GM21529 (cell line): Measurements from ENCODE around the gene UPF1.

Source experiments
- ATAC-seq: cut with Tn5 transposase; IDR thresholded peaks from one replicate; pipeline ENCODE4 v1.9.1; 2021; ENCODE audit not compliant: unreplicated experiment

The UPF1 gene

DNA sequence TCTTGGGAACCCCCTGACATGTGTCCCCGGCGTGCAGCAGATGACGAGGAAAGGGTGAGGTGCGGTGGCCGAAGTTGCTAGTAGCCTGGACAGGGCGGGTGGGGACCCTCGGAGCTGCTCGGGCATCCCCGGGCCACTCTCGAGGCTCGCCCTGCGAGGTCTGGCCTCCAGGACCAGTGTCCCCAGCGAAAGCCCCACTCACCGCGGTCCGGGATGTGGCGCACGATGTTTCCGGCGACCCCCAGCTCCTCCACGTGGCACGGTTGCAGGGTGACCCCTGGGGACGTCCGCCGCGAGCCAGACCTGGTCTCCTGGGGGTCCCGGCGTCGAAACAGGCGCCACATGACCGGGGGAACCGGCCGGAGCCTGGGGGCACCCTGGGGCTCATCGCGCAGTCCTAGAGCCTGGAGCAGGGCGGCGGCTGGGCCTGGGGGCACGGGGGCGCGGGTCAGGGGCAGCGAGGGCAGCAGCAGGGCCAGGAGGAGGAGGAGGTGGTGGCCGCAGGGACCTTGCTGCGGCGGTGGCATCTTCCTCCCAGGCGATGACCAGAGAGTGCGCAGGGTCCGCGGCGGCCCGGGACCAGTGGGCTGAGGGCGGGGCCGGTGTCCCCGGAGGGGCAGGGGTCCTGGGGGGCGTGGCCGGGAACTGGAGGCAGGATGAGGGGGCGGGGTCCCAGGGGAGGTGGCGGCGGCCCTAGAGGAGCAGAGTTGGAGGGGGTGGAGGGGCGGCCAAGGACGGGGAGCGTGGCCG, 38.2 kb downstream of the UPF1 start:
- ATAC-seq: no peak

DNA sequence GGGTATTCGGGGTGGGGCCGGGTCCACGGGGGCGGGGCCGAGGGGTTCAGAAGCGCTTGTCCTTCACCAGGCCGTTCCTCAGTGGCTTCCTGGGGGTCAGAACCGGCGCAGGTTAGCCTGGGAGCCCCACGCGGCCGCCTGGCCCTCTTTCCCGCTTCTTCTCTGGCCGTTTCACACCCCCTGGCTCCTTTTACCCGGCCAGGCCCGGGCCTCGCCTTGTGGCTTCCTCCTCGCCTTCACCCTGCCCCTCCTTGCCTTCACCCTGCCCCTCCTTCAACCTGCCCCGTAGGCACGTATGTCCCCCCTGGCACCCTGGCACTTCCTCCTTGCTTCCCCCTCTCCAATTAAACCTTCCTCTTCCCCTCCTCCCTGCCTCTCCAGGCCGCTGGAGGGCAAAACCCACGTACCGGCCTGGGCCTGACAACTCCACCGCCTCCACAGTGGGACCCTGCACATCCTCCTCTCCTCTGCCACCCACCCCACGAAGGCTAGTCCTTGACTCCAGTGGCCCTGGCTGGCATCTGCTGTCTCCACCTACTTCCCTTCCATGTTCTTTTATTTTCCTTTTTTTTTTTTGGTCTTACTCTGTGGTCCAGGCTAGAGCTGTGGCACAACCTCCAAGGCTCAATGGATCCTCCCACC, 38.9 kb downstream of the UPF1 start:
- no peak for ATAC-seq

DNA sequence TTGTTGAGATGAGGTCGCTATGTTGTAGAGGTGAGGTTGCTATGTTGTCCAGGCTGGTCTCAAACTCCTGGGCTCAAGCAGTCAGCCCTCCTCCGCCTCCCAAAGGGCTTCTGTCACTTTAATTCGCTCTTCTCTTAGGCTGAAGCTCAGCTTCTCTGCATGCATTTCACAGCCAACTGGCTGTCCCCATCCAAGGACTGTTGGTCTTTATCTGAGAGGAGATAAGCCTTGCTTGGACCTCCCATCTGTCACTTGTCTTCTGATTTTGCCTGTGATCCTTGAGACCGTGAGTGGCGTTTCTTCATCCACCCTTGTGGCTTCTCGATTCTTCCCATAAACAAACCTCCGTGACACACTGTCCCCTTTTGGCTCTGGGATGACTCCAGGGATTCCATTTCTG, 39.8 kb downstream of the UPF1 start:
- no peak for ATAC-seq

DNA sequence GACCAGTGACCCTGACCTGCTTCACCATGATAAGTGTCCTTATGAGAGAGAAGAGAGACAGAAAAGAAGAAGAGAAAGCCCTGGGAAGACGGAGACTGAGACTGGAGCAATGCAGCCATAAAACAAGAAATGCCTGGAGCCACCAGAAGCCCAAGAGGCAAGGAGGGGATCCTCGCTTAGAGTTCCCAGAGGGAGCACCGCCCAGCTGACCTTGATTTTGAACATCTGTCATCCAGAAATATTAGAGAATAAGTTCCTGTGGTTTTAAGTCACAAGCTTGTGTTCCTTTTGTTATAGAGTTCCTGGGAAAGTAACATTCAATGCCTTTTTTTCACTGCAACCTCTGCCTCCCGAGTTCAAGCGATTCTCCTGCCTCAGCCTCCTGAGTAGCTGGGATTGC, 44.0 kb downstream of the UPF1 start:
- no peak for ATAC-seq

DNA sequence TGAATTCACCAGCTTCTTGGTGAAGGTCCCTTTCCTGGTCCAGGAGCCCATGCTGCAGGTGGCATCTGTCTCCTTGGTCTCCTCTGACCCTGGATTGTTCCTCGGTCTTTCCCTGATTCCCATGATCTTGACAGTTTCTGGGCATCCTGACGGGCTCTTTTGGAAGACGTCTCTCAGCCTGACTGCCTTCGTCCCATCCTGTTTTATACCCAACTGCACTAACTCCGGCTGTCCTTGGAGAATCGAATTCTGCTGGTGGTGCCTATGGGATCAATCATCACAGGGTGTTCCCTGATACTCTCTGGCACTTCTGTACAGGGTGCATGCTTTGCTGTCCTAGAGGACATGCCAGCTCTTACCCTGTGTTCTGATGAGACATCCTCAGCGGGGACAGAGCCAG, 45.1 kb downstream of the UPF1 start:
- ATAC-seq: no peak

DNA sequence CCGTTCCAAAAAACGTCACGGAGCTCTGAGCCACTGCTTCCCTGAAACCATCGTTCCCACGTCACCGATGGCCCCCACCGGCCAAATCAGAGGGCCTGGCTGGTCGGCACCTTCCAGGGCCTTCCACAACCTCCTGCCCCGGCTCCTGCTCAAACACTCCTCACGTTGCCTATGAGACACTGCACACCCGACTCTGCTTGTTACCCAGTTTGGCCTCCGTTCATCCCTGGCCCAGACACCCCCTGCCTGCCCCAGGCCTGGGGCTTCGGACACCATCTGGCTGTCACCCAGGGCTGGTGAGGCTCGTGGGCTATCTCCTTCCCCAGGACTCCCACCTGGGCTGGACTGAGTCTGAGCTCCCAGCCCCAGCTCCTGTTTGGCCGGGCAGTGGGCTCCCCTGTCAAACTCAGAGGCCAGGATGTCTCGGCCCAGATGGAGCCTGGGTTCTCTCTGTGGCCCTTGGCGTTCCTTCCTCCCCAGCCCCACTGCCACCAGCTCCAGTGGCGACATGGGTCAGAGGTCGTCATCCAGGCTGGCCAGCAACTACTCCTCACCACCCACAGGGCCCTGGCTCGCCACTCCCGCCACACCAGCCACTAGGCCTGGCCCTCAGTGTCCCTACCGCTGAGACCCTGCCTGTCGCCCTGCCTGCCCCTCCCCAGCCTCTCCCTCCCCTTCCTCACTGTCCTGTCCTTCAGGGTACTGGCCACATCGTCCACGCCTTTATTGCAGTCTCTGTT, 46.5 kb downstream of the UPF1 start:
- no peak for ATAC-seq

DNA sequence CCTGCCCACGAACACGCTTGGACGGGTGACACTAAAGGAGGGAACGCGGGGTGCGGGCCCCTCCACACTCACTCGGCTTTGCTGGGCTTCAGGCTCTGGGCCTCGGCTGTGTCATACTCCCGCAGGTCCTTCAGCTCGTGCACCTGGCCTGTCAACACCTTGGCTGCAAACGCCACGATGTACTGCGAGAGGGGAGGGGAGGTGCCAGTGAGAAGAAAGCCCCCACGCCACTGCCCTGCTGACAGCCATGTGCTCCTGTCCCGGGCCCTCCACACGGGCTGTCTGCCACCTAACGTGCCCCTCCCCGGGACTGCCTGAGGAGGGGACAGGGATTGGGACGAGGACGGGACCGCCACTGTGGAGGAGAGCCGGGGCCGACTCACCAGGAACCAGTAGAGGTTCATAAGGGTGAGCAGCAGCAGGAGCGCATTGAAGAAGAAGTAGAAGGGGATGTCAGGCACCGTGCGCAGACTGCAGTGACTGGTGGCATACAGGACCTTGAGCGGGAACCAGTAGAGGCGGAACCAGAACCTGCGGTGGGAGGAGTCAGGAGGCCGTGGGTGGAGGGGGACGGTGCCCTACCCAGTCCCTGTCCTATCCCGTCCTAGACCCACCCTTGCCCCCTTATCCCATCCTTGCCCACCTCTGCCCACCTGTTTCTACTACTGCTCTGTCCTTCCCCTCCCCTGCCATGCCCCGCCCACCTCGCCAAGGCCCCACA, 47.3 kb downstream of the UPF1 start:
- ATAC-seq: no peak

DNA sequence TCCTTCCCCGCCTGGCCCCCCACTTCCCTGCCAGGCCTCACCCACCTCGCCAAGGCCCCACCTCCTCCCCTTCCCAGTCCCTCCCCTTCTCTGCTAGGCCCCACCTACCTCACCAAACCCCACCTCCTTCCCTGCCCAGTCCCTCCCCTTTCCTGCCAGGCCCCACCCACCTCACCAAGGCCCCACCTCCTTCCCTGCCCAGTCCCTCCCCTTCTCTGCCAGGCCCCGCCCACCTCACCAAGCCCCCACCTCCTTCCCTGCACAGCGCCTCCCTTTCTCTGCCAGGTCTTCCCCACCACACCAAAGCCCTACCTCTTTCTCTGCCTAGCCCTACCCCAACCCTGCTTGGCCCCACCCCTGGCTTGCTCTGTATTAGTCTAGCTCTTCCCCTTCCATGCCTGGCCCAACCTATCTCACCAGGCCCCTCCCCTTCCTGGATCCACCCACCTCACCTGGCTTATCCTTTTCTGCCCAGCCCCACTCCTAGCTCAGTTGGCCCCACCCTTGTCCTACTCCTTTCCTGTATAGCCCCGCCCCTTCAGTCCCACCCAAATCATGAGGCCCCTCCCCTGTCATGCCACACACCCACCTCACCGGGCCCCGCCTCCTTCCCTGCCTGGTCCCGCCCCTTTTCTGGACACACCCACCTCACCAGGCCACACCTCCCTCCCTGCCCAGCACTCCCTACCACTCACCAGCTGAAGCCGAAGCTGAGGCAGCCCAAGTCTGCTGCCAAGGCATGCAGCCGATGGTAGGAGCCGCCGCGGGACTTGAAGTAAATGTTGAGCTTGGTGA, 48.0 kb downstream of the UPF1 start:
- no peak for ATAC-seq

DNA sequence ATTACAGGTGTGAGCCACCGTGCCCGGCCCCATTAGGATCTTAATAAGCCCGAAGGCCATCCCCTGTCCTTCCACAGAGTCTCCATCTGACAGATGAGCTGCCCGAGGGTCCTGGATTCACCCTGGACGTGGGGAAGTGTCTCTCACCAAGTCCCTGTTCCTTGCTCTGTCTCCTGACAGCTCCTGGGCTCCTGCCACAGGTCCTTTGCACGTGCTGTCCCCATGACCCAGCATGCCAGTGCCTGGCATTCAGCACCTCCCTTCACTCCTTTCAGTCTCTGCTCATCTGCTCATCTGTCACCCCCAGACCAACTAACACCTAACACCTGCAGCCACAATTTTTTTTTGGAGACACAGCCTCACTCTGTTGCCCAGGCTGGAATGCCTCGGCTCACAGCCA, 49.7 kb downstream of the UPF1 start:
- ATAC-seq: no peak

DNA sequence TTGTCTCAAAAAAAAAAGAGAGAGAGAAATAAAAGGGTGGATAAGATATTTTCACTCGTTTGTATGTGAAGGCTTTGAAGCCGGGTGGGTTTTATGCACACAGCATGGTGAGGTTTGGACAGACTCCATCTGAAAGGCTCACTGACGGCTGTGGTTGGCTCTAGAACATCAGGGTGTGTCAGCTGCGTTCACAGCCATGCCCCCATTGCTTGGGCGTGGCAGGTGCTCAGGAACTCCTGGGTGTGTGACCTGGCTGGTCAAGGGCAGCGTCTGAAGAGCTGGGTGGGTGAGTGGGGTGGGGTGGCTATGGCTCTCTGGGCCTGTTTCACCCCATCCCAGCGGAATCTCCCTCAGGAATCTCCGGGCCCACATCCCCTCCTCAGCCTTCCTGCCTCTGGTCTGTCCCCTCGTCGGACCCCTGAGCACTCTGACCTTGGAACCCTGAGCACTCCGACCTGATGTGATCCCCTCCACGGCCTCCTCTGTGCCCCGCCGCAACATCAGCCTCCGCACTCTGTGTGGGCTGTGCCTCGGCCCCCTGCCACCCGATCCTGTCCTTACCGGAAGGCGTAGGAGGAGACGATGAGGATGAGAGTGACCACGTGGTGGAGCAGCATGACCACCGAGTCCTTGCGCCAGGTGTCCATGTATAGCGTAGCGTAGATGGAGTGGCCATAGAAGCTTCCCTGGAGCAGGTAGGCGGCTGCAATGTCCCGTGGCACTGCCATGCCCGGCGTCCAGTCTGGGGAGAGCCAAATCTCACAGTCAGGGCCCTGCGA, 52.0 kb downstream of the UPF1 start:
- ATAC-seq: no peak

DNA sequence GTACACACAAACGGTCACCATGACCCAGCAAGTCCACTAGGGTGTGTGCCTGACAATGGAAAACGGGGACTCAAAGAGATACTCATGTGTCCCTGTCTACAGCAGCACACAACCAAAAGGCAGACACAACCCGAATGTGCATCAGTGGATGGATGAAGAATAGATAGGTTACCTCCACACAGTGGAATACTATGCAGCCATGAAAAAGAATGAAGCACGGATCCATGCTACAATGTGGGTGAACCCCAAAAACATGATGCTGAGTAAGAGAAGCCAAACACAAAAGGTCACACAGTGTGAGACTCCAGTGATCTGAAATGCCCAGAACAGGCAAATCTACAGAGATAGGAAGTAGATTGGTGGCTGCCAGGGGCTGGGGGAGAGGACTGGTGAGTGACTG, 55.2 kb downstream of the UPF1 start:
- no peak for ATAC-seq

DNA sequence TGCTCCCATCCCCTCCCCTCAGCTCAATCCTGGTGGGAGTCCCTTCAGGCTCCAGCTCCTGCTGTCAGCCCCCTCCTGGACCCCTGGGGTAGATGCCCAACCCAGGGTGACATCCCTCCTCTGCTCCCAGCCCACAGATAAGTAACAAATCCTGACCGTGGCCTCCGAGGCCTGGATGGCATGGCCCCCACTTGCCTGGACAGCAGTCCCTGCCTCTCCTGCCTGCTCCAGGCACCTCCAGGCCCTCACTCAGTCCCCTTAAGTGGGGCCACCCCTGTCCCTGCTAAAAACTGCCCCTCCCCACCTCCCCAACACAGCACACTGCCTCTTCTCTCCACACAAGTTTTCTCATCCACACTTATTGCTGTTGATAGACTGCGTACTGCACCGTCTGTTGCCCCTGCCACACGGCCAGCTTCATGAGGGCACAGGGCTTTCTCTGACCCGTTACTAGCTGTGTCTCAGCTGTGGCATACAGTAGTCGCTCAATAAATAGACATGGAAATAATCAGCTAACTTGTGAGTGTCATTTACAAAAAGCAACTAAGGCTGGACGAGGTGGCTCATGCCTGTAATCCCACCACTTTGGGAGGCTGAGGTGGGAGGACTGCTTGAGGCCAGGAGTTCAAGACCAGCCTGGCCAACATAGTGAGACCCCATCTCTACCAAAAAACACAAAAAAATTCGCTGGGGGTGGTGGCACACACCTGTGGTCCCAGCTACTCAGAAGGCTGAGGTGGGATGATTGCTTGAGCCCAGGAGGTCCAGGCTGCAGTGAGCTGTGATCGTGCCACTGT, 58.4 kb downstream of the UPF1 start:
- ATAC-seq: no peak

DNA sequence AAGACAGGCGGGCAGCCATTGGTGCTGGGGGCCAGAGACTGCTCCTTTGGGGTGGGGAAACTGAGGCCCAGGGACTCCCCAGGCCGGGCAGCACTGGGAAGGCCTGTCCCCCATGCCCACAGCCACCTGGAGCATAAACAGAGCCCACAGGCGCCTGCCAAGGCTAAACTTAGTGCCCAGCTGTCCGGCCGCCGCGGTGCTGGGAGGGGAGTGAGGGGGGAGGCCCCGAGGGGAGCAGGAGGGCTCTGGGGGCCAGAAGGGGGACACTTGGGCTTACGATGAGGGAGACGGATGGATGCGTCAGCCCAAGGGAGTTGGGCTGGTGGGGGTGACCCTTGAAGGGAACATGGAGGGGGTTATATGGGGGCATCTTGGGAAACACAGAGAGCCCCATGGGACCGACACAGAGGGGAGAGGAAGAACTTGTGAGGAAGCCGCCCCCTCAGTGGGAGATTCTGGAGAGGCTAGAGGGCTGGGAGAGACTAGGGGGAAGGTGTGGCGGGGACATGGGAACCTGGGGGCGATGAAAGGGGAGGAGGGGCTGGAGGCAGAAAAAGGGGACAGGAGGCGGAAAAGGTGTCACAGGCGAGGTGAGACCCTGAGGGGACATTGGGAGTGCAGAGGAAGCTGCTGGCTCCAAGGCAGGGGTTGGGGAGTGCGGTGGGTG, 62.0 kb downstream of the UPF1 start:
- ATAC-seq: no peak

DNA sequence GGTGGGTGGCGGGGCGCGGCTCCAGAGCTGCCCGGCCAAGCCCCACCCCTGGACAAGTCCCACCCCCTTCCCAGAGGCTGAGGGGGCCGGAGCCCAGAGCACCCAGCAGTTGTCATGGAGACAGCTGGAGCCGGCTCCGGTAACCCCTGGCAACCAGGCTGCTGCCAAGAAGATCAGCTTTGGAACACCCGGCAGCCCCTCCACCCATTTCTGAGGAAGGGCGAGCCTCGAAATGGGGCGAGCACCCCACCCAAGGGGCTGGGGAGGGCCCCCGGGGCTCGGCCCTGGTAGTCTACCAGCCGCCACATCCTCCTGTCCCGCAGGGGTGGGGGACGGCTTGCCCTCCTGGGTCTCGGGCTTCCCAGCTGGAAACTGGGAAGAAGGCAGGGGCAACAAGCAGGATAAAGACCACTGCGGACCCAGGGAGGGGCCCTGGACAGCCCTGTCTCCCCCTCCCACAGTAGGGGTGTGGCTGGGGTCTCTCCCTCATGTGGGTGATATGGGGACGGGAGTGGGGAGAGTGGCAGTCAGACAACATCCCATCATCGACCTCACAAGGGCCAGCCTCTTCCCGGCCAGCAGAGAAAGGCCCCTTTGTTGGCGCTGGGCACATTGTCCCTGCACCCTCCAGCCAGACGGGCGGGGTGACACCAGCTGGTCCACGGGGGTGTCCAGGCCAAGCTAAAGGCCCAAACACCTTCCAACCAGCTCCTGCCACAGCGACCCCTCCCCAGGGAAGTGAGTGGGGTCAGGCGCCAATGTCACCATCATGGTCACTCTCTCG, 62.7 kb downstream of the UPF1 start:
- ATAC-seq: no peak

DNA sequence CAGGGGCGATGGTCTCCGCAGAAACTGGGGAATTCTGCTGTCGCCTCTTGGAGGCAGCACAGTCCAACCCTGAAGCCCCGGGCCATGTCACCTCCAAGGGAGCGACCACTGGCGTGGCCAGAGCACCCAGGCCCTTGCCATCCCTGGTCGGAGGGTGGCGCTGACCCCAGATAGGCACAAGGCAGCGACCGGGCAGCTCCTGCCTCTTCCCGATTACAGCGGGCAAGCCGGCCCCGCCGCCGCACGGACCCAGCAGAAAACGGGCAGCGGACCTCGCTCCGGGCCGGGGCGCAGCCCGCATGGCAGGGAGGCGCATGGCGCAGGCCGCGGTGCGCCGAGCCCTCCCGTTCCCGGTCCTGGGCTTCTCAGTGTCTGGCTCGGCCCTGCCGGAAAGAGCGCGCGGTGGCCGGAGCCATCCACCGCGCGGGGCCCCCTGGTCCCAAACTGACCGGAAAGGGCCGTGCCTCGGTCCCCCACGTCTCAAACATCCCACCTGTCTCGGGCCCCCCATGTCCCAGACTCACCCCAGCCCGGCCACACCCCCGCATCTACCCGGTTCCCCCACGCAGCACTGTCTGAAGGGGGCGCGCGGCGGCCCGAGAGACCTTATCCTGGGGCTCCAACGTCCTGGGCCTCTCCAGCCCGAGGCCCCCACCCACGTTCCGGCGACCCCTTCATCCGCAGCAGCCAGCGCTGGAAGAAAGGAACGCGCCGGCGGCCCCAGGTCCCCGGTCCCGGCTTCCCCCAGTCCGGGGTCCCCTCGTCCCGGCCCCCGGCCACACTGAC, 63.5 kb downstream of the UPF1 start:
- ATAC-seq: no peak

DNA sequence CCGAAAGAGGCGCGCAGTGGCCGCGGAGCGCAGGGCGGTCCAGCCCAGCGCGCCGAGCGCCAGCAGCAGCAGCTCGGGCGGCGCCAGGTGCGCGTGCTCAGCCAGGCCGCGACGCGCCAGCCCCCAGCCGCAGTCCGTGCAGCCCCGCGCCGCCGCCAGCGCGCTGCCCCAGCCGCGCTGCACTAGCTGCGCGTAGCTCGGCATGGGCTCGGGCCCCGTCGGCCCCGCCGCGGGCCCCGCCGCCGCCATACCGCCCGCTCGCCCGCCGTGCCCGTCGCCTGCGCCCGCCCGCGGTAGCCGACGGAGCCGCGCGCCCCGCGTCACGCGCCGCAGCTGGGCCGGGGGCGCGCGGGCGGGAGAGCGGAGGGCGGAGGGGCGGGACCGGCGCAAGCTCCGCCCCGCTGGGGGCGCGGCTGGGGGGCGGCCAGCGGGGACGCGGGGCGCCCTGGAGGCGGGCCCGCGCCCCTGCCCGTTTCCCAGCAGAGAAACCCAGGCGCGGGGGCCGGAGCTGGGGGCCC, 64.1 kb downstream of the UPF1 start, which contains the start of gene CERS1:
Gene CERS1 (minus strand): TSS at position 335 of the 518 bp plus-strand sequence. CDS start 86 bp downstream, at position 249.
- ATAC-seq: no peak

DNA sequence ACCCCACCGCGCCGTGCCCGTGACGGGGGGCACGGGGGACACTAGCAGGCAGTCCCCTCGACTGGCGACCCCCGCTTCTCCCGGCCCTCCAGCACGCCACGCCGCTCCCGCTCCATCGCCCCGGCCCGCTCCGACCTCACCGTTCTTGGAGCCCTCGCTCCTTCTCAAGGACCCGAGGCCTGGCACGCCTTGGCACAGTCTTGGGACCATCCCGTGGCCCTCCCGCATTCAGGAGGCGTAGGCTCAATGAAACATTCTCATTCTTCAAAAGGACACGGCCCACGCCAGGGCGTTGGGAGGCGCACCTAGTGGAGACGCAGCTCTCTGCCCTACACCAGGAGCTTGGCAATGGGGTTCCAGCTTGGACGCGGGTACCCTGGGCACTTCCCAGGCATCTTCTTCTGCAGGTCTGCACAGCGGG, 64.7 kb downstream of the UPF1 start:
- no peak for ATAC-seq
